ENCODE data around the gene ELOVL5.
"Not testable (repeated sequence)": the region's sequence is repeated elsewhere in the genome, so short reads cannot be mapped to it uniquely, and the experiment has no call there.

Gene ELOVL5

DNA sequence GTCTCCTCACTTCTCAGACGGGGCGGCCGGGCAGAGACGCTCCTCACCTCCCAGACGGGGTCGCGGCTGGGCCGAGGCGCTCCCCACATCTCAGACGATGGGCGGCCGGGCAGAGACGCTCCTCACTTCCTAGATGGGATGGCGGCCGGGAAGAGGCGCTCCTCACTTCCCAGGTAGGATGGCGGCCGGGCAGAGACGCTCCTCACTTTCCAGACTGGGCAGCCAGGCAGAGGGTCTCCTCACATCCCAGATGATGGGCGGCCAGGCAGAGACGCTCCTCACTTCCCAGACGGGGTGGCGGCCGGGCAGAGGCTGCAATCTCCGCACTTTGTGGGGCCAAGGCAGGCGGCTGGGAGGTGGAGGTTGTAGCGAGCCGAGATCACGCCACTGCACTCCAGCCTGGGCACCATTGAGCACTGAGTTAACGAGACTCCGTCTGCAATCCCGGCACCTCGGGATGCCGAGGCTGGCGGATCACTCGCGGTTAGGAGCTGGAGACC, 43.2 kb downstream of the ELOVL5 start:
- DNase-seq (ENCODE audit: low read depth in 2 of 2) = not testable (repeated sequence)

- DNase-seq (ENCODE audit: low read depth in 2 of 2) = not testable (repeated sequence)
Measured at GRCh38 chr6:53304953-53305352, 43.8 kb downstream of the ELOVL5 start.

GRCh38 chr6:53302678-53303360, 45.9 kb downstream of the ELOVL5 start:
- no peak for DNase-seq (ENCODE audit: low read depth in 2 of 2)

GRCh38 chr6:53301801-53302537, 46.8 kb downstream of the ELOVL5 start:
- no peak for DNase-seq (ENCODE audit: low read depth in 2 of 2)

GRCh38 chr6:53300656-53301551, 47.8 kb downstream of the ELOVL5 start:
- no peak for DNase-seq (ENCODE audit: low read depth in 2 of 2)

- no peak for DNase-seq (ENCODE audit: low read depth in 2 of 2)
Measured at GRCh38 chr6:53299331-53300005, 49.3 kb downstream of the ELOVL5 start.

- no peak for DNase-seq (ENCODE audit: low read depth in 2 of 2)
Measured at GRCh38 chr6:53297004-53297403, 51.7 kb downstream of the ELOVL5 start.

DNA sequence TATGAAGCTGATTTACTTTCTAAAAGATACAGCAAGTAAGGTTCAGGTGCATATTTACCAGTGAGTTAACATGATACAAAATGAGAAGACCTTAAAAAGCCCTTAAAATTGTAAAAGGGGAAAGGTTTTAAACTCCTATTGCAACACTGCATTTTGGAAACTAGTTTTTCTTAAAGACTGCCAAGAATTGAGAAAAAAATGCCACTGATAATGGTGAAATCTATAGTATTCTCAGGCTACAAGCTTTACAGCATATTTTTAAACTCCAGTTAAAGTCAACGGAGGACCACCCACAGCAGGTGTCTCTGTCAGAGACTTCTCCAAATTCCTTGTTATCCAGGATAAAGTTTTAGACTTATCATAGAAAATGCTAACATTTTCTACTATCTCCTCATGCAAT, 53.6 kb downstream of the ELOVL5 start:
- no peak for DNase-seq (ENCODE audit: low read depth in 2 of 2)

- no peak for DNase-seq (ENCODE audit: low read depth in 2 of 2)
Measured at GRCh38 chr6:53294611-53295010, 54.1 kb downstream of the ELOVL5 start.

DNA sequence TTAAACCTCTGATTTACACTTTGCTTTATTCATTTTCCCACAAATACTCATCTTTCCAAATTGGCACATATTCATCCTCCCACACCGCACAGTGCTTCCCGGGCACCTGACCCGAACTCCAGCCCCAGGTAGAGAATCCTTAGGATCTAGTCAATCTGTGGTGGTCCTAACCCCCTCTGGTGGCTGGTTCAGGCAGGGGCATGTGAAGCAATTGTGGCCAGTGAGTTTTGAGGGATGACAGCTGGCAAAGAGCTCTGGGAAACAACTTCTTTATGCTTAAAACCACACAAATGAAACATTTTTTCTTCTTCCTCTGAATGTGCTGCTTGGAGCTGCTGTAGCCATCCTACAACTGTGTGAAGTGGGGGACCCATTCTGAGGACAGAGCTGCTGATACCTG, 54.7 kb downstream of the ELOVL5 start:
- no peak for DNase-seq (ENCODE audit: low read depth in 2 of 2)

DNA sequence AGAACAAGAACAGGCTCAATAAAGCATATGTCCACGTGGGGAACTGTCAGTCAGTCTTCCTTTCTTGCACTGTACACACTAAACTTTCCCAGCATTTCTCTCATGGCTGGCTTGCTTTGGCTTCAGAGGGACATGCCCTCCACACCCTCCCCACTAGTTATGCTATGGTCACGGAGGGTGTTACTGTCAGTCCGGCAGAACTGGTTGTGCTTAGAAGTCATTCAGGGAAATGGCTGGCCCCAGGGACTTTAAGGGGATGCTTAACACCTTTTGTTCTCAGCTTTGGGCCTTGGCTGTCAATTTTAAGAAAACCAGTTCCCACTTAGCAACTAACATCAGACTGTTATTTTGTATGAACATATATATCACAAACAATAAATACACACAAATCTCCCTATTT, 55.1 kb downstream of the ELOVL5 start:
- no peak for DNase-seq (ENCODE audit: low read depth in 2 of 2)

DNA sequence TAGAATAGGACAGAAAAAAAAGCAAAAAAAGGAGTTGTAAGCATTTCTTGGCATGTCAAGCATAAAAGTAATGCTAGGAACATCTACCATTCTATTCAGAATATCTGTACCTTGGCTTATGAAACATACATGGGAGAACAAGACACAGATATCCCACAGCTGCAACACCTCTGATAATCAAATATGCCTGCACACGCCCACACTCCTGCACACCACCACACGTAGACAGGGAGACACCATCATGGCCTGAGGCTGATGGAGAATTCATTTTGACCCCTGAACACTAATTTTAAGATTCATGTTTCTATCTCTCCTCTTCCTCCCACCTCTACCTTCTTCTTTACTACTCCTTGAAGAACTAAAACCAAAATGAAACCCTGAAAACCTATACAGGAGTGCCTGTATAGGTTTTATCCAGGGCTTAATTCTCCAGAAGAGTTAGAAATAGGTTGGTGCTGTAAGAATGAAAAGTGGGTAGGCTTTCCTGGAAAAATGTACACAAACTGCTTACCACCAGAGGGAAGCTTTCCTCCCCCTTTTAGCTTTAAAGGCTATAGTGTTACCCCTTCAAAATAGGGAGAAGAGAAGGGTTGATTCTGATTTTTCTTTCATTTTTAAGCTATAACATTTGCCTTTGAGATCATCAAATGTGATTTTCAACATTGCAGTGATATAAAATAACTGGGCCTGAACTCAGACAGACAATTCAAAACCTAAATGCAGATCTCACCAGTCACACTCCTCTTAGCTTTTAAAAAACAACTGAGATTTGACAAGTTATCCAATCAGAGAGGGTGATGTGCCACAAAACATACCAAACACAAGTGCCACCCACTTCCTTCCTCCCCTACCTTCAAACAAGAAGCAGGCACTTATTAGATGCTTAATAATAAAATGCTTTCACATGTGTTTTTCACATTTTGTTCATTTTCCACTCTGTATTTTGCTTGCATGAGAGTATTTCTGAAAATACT, 57.9 kb downstream of the ELOVL5 start:
- no peak for DNase-seq (ENCODE audit: low read depth in 2 of 2)

GRCh38 chr6:53287336-53288225, 61.2 kb downstream of the ELOVL5 start:
- no peak for DNase-seq (ENCODE audit: low read depth in 2 of 2)

GRCh38 chr6:53284901-53285300, 63.8 kb downstream of the ELOVL5 start:
- no peak for DNase-seq (ENCODE audit: low read depth in 2 of 2)

- no peak for DNase-seq (ENCODE audit: low read depth in 2 of 2)
Measured at GRCh38 chr6:53282741-53283140, 66.0 kb downstream of the ELOVL5 start.

DNA sequence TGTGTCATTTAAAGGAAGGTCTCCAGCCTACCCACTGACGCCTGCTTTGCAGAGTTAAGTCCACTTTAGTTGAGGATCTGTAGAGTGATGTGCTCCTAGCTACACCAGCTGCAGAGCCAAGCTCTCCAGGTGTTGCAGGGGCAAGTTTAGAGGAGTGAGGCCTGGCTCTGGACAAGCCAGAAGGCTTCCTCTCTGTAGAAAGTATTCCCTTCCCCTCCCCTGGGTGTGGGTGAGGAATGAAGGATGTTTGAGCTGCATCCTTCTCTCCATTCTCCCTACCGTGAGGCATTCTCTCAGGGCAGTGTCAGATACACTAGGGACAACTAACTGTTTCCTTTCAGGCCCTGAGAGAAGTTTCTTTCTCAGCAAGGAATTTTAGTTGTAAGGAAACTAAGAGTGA, 66.5 kb downstream of the ELOVL5 start:
- no peak for DNase-seq (ENCODE audit: low read depth in 2 of 2)

DNA sequence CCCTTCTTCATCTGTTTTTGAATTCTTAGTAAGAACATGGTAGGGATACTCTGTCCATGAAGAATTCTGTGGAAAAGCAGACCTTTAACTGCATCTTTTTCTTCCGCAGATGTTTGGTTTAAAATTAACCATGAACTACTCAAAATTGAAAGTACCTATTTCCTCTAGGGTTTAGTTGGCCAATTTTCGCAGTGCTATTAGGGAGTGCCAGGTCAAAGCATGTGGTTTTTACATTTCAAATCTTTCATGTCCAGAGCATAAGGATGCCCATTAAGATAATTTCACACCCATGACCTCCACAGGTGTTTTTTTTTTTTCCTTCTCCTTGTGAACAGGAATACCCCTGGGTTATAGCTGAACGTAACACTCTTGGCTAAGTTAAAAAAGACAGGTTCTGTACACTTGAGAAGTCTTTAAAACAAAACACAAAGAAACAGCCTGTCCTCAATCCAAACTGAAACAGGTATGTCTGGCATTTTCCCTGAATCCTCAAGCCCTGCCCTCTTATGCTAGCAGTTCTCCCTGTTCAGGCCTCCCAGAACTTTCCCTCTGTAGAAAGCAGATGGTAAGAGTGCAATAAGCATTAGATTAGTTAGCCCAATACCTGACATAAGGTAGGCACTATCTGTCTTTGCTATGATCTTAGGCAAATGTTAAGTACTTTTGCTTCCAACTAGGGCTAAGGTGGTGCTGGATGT, 67.1 kb downstream of the ELOVL5 start:
- DNase-seq (ENCODE audit: low read depth in 2 of 2) = no peak

DNA sequence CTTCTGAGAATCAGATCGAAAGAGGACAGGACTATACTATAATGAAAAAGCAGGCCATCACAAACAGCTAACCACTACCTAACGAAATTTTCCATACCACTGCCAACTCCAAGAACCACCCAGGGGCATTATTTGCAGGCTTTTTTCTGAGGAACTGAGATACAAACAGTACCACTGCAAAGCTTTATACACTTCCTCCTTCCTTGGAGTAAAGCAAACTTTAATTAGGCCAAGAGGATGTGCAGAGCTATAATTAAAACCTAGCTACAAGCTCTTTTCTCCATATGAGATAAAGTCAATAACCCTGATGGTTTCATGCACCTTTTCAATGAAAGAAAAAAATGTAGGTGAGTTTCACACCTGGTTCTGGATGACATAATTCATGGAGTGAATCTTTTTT, 68.5 kb downstream of the ELOVL5 start:
- DNase-seq (ENCODE audit: low read depth in 2 of 2) = no peak

DNA sequence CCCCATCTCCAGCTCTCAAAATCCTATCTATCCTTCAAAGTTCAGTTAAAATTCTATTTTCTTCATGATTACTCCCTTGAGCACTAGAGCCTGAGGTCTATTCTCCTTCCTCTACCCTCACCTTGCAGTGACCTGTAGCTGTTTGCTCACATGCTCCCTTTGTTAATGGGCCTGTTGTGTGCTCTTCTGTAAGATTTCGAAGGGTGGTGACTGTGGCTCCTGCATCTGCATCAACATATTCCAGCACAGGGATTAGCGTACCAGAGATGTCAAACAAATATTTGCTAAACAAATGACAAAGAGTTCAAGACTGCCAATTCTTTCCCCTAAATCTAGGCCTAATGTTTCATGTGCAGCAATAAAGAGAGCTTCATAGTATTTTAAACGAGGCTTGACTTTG, 69.5 kb downstream of the ELOVL5 start:
- no peak for DNase-seq (ENCODE audit: low read depth in 2 of 2)
